Measurements from ENCODE around the gene DDR2. TPM values are rescaled to one million over a fixed set of nuclear protein-coding genes. Genes with fewer than 3 reads are reported as not detected.

Gene DDR2
- total RNA-seq, 2 experiments from 2014 or later = 0.22 to 0.42 TPM

DNA sequence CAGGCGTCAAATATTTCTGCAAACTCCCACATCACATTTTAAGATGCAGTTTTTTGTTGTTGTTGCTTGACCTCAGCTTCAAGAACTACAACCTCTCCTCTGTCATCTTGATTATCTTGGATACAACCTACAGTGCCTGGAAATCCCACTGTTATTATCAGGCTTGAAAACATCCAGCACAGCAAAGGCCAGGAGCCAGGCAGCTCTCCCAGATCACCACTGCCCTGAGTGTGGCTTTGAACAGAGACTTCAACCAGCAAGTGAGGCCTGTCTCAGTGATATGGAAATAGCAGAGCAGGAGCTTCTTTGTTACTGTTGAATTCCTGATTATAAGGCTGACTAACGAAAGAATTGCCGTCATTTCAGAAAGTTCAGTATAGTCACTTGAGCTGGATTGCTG is 200.2 kb downstream of the DDR2 start:
- Histone ChIP-seq H3K27me3 (ENCODE audit: control insufficient read depth in 1 of 2, insufficient read depth in 2 of 2, low read length in 2 of 2) (peaks cover 0 to 5% of the 10 kb centered on the region in 2 experiments), H3K4me1 (ENCODE audit: insufficient read depth, low read length) (no peaks in the 10 kb centered on the region), H3K9me3 (ENCODE audit: control insufficient read depth in 1 of 2, insufficient read depth in 1 of 2, low read length in 2 of 2) (no peaks in the 10 kb centered on the region), H3K27ac (ENCODE audit: low read depth in 1 of 2, low read length in 2 of 2) (no peak overlapping the region), H3K36me3 (ENCODE audit: insufficient read depth, low read length) (no peaks in the 10 kb centered on the region), H3K4me3 (ENCODE audit: low read length) (no peak overlapping the region)
- ATAC-seq (ENCODE audit: poor library complexity) = no peak
- intact Hi-C loops (cut with DNase I, micrococcal nuclease) = no loop called here
- no peaks in the 10 kb centered on the region for H3K4me1 Mint-ChIP-seq (ENCODE audit: low read depth)
- ChIA-PET POLR2A (no interaction called here), CTCF (no interaction called here)
- no peak for DNase-seq
- H3K27ac Mint-ChIP-seq = no peak overlapping the region
- TF ChIP-seq CTCF (IDR thresholded peaks at IDR 0.05) = no peak
- no peaks in the 10 kb centered on the region for H3K9me3 Mint-ChIP-seq
- H3K27me3 Mint-ChIP-seq = peaks cover 38% of the 10 kb centered on the region
- no peak overlapping the region for H3K4me3 Mint-ChIP-seq
- H3K36me3 Mint-ChIP-seq (ENCODE audit: low read depth) = no peaks in the 10 kb centered on the region

DNA sequence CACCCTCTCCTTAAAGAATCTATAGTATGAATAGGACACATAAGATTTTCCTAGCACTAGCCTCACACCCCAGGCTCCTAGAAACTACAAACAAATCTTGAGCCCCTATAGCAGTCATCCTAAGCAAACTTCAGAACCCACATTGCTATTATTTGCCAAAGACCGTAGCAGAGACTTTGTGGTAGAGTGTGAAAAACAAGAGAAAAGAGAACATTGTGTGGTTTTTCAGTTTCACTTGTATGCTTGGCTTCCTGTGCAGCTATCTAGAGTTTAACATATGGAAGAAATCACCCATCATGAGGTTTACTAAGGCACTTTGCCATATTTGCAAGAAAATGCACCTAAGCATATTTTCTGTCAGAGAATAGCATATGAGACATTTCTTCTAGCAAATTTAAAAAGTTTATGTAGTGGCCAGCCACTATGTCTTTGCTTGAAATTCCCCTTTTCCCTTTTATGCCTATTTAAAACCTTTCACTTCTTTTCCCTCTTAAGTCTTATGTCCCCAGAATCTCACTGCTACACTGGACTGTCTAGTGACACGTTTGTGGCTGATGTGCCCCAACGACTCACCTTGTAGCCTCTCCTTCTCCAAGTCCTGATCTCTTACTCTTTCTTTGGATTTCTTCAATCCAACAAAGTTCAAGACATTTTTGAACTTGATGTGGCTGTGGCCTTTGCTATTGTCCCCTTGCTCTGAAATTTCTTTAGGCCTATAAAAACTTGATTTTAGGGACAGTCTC is 203.1 kb downstream of the DDR2 start:
- TF ChIP-seq CTCF (IDR thresholded peaks at IDR 0.05) = no peak
- H3K27ac Mint-ChIP-seq = no peak overlapping the region
- DNase-seq (no peak), ATAC-seq (ENCODE audit: poor library complexity) (no peak)
- intact Hi-C loops (cut with DNase I, micrococcal nuclease) = no loop called here
- Histone ChIP-seq H3K9me3 (ENCODE audit: control insufficient read depth in 1 of 2, insufficient read depth in 1 of 2, low read length in 2 of 2) (peaks cover 5 to 15% of the 10 kb centered on the region in 2 experiments), H3K4me3 (ENCODE audit: low read length) (no peak overlapping the region), H3K27me3 (ENCODE audit: control insufficient read depth in 1 of 2, insufficient read depth in 2 of 2, low read length in 2 of 2) (peaks cover 0 to 5% of the 10 kb centered on the region in 2 experiments), H3K36me3 (ENCODE audit: insufficient read depth, low read length) (no peaks in the 10 kb centered on the region), H3K27ac (ENCODE audit: low read depth in 1 of 2, low read length in 2 of 2) (no peak overlapping the region), H3K4me1 (ENCODE audit: insufficient read depth, low read length) (no peaks in the 10 kb centered on the region)
- no peak overlapping the region for H3K4me3 Mint-ChIP-seq
- H3K36me3 Mint-ChIP-seq (ENCODE audit: low read depth) = no peaks in the 10 kb centered on the region
- POLR2A ChIA-PET = no interaction called here
- CTCF ChIA-PET = interaction anchor here (0.7 kb wide), 1 partner anchor 467 kb away, joined by 3 read pairs; no protein-coding TSS in a partner anchor
- peaks cover 12% of the 10 kb centered on the region for H3K9me3 Mint-ChIP-seq
- H3K27me3 Mint-ChIP-seq = peaks cover 24% of the 10 kb centered on the region
- no peaks in the 10 kb centered on the region for H3K4me1 Mint-ChIP-seq (ENCODE audit: low read depth)

Other genes starting within 250 kb of the DDR2 start
- not detected for gene SH2D1B, start 220.3 kb upstream of the DDR2 start, total RNA-seq
- gene UHMK1, start 134.6 kb upstream of the DDR2 start, total RNA-seq = 10 to 100 TPM; 47.3 to 47.6 TPM
- gene UAP1, start 70.7 kb upstream of the DDR2 start, total RNA-seq = 10 to 100 TPM; 44.5 to 45.8 TPM
- gene HSD17B7, start 158.2 kb downstream of the DDR2 start, total RNA-seq = 10 to 100 TPM; 16.5 to 17.5 TPM
- gene CCDC190, start 228.7 kb downstream of the DDR2 start, total RNA-seq = not detected

Data from CD4-positive, alpha-beta T cell (primary cell).